Mesendoderm (in vitro differentiated cells): ENCODE data around the gene ZSCAN20.

ENCODE experiments used
- DNase-seq: peaks from one replicate; pipeline ENCODE4 v3.0.0; 2013
- H2AK5ac ChIP-seq: 2 replicates; pipeline ENCODE4 v1.6.1; 2013; ENCODE audit warnings: low read length, inconsistent platforms
- H2BK120ac ChIP-seq: 2 replicates; pipeline ENCODE4 v1.6.1; 2013; ENCODE audit warnings: low read depth, mild to moderate bottlenecking, low read length, moderate library complexity, mixed read lengths
- H2BK15ac ChIP-seq: replicated peaks from 2 replicates; pipeline ENCODE4 v1.6.1; 2013; ENCODE audit warnings: low read depth, mild to moderate bottlenecking, moderate library complexity
- H2BK5ac ChIP-seq: 2 replicates; pipeline ENCODE4 v1.6.1; 2013; ENCODE audit warnings: low read length, inconsistent platforms
- H3K18ac ChIP-seq: 2 replicates; pipeline ENCODE4 v1.6.1; 2013; ENCODE audit warnings: mild to moderate bottlenecking, low read length, mixed read lengths
- H3K23ac ChIP-seq: one replicate; pipeline ENCODE4 v1.6.1; 2013; ENCODE audit warnings: low read length
- H3K27ac ChIP-seq: 2 replicates; pipeline ENCODE4 v1.5.1; 2013; ENCODE audit warnings: low read depth, mild to moderate bottlenecking, inconsistent platforms, low read length, moderate library complexity
- H3K27me3 ChIP-seq: 2 replicates; pipeline ENCODE4 v1.6.1; 2013; ENCODE audit warnings: low read length, control low read depth, mild to moderate bottlenecking, inconsistent platforms; ENCODE audit not compliant: insufficient read depth, poor library complexity
- H3K36me3 ChIP-seq: 2 replicates; pipeline ENCODE4 v1.6.1; 2013; ENCODE audit warnings: low read length, inconsistent platforms; ENCODE audit not compliant: control insufficient read depth, insufficient read depth
- H3K4ac ChIP-seq: one replicate; pipeline ENCODE4 v1.6.1; 2013; ENCODE audit warnings: low read depth, mild to moderate bottlenecking, low read length, moderate library complexity
- H3K4me1 ChIP-seq: 2 replicates; pipeline ENCODE4 v1.6.1; 2013; ENCODE audit warnings: low read depth, low read length, inconsistent platforms; ENCODE audit not compliant: control insufficient read depth
- H3K4me2 ChIP-seq: 2 replicates; pipeline ENCODE4 v1.6.1; 2013; ENCODE audit warnings: low read length
- H3K4me3 ChIP-seq: 2 replicates; pipeline ENCODE4 v1.5.1; 2013; ENCODE audit warnings: mild to moderate bottlenecking, low read length
- H3K56ac ChIP-seq: one replicate; pipeline ENCODE4 v1.6.1; 2013; ENCODE audit warnings: low read length
- H3K79me1 ChIP-seq: 2 replicates; pipeline ENCODE4 v1.6.1; 2013; ENCODE audit warnings: low read length, inconsistent platforms
- H3K79me2 ChIP-seq: 2 replicates; pipeline ENCODE4 v1.6.1; 2013; ENCODE audit warnings: mild to moderate bottlenecking, low read length; ENCODE audit not compliant: control insufficient read depth, insufficient read depth
- H3K9ac ChIP-seq: 2 replicates; pipeline ENCODE4 v1.6.1; 2013; ENCODE audit warnings: low read length, inconsistent platforms
- H4K5ac ChIP-seq: one replicate; pipeline ENCODE4 v1.6.1; 2013; ENCODE audit warnings: low read length
- H4K8ac ChIP-seq: one replicate; pipeline ENCODE4 v1.6.1; 2013; ENCODE audit warnings: low read depth, mild to moderate bottlenecking, control low read depth, low read length, moderate library complexity
- WGBS: extraction: QIAGEN DNeasy Blood & Tissue Kit; methylation state at CpG from one replicate; pipeline ENCODE4 v1.1.7; 2013; ENCODE audit warnings: low lambda C conversion rate, missing lambda C conversion rate; ENCODE audit not compliant: insufficient coverage; ENCODE audit errors: extremely low coverage; 5-methylcytosine and 5-hydroxymethylcytosine counted together

The ZSCAN20 gene

GRCh38 chr1:33529957-33530356 lies 57.5 kb downstream of the ZSCAN20 start:
- no peaks in the 10 kb centered on the region for H3K27me3 ChIP-seq
- no CpG with 5 or more reads among the region's 1 CpG for WGBS
- no peaks in the 10 kb centered on the region for H3K4me1 ChIP-seq

GRCh38 chr1:33532250-33532649 lies 59.8 kb downstream of the ZSCAN20 start:
- H2BK5ac ChIP-seq = no peak overlapping the region
- H3K27ac ChIP-seq = no peak overlapping the region
- H4K8ac ChIP-seq = no peak overlapping the region
- no peak overlapping the region for H3K9ac ChIP-seq
- H2BK120ac ChIP-seq = no peak overlapping the region
- H2BK15ac ChIP-seq = no peak overlapping the region
- no peaks in the 10 kb centered on the region for H3K36me3 ChIP-seq
- no peak overlapping the region for H3K23ac ChIP-seq
- H3K4ac ChIP-seq = no peak overlapping the region
- H3K4me1 ChIP-seq = no peaks in the 10 kb centered on the region
- H2AK5ac ChIP-seq = no peak overlapping the region
- no peak for DNase-seq
- H3K4me3 ChIP-seq = no peak overlapping the region
- no peaks in the 10 kb centered on the region for H3K79me1 ChIP-seq
- no peaks in the 10 kb centered on the region for H3K27me3 ChIP-seq
- H3K79me2 ChIP-seq = no peaks in the 10 kb centered on the region
- H3K56ac ChIP-seq = no peak overlapping the region
- no CpG with 5 or more reads among the region's 3 CpGs for whole genome bisulfite sequencing
- no peak overlapping the region for H3K4me2 ChIP-seq
- no peak overlapping the region for H4K5ac ChIP-seq
- H3K18ac ChIP-seq = no peak overlapping the region

More at GRCh38 chr1:33529957-33530356, 57.5 kb downstream of the ZSCAN20 start:
- DNase-seq = no peak
- no peak overlapping the region for H3K56ac ChIP-seq
- no peaks in the 10 kb centered on the region for H3K36me3 ChIP-seq
- no peak overlapping the region for H2BK120ac ChIP-seq
- H3K79me1 ChIP-seq = no peaks in the 10 kb centered on the region
- no peak overlapping the region for H3K23ac ChIP-seq
- no peak overlapping the region for H3K27ac ChIP-seq
- no peak overlapping the region for H2BK15ac ChIP-seq
- H4K8ac ChIP-seq = no peak overlapping the region
- H3K9ac ChIP-seq = no peak overlapping the region
- no peak overlapping the region for H2AK5ac ChIP-seq
- H3K4me2 ChIP-seq = no peak overlapping the region
- no peak overlapping the region for H2BK5ac ChIP-seq
- no peak overlapping the region for H4K5ac ChIP-seq
- H3K4me3 ChIP-seq = no peak overlapping the region
- no peak overlapping the region for H3K18ac ChIP-seq
- no peak overlapping the region for H3K4ac ChIP-seq
- no peaks in the 10 kb centered on the region for H3K79me2 ChIP-seq

- no peak overlapping the region for H3K18ac ChIP-seq
These were observed 60.5 kb downstream of the ZSCAN20 start for GRCh38 chr1:33532936-33533335.

GRCh38 chr1:33535334-33535733 lies 62.9 kb downstream of the ZSCAN20 start:
- H2BK5ac ChIP-seq = no peak overlapping the region
- H4K5ac ChIP-seq = no peak overlapping the region
- no peaks in the 10 kb centered on the region for H3K79me1 ChIP-seq
- H3K23ac ChIP-seq = no peak overlapping the region
- no peak overlapping the region for H2BK15ac ChIP-seq
- H3K4me3 ChIP-seq = no peak overlapping the region
- no peak overlapping the region for H3K27ac ChIP-seq
- H3K27me3 ChIP-seq = no peaks in the 10 kb centered on the region
- H3K18ac ChIP-seq = no peak overlapping the region
- no peak overlapping the region for H3K56ac ChIP-seq
- WGBS = no CpG with 5 or more reads among the region's 2 CpGs
- no peak overlapping the region for H3K4ac ChIP-seq
- H2BK120ac ChIP-seq = no peak overlapping the region
- H3K9ac ChIP-seq = no peak overlapping the region
- H3K79me2 ChIP-seq = no peaks in the 10 kb centered on the region
- no peak overlapping the region for H3K4me2 ChIP-seq
- no peaks in the 10 kb centered on the region for H3K4me1 ChIP-seq
- no peak overlapping the region for H4K8ac ChIP-seq
- H3K36me3 ChIP-seq = no peaks in the 10 kb centered on the region
- H2AK5ac ChIP-seq = no peak overlapping the region
- DNase-seq = no peak

More at GRCh38 chr1:33532936-33533335, 60.5 kb downstream of the ZSCAN20 start:
- Histone ChIP-seq H3K4me2 (no peak overlapping the region), H3K27ac (no peak overlapping the region), H3K23ac (no peak overlapping the region), H2AK5ac (no peak overlapping the region), H3K79me1 (no peaks in the 10 kb centered on the region), H3K27me3 (no peaks in the 10 kb centered on the region), H3K79me2 (no peaks in the 10 kb centered on the region), H2BK120ac (no peak overlapping the region), H3K9ac (no peak overlapping the region), H3K56ac (no peak overlapping the region), H3K4me1 (no peaks in the 10 kb centered on the region), H4K5ac (no peak overlapping the region), H3K36me3 (no peaks in the 10 kb centered on the region), H3K4me3 (no peak overlapping the region), H4K8ac (no peak overlapping the region), H3K4ac (no peak overlapping the region), H2BK15ac (no peak overlapping the region), H2BK5ac (no peak overlapping the region)
- no peak for DNase-seq
- no CpG with 5 or more reads among the region's 13 CpGs for WGBS

- Histone ChIP-seq H3K79me2 (no peaks in the 10 kb centered on the region), H3K4me2 (no peak overlapping the region), H2BK15ac (no peak overlapping the region), H3K36me3 (peaks cover 3% of the 10 kb centered on the region), H3K4me3 (no peak overlapping the region), H3K79me1 (no peaks in the 10 kb centered on the region), H2BK5ac (no peak overlapping the region), H3K4ac (no peak overlapping the region), H4K8ac (no peak overlapping the region), H3K18ac (no peak overlapping the region), H3K27me3 (no peaks in the 10 kb centered on the region), H4K5ac (no peak overlapping the region), H3K27ac (no peak overlapping the region), H3K56ac (no peak overlapping the region), H3K23ac (no peak overlapping the region), H3K4me1 (no peaks in the 10 kb centered on the region), H2AK5ac (no peak overlapping the region), H2BK120ac (no peak overlapping the region), H3K9ac (no peak overlapping the region)
- no peak for DNase-seq
- no CpG with 5 or more reads among the region's 5 CpGs for WGBS
These were observed 65.4 kb downstream of the ZSCAN20 start for GRCh38 chr1:33537885-33538284.

GRCh38 chr1:33541966-33542365 lies 69.5 kb downstream of the ZSCAN20 start:
- H2AK5ac ChIP-seq = no peak overlapping the region
- H3K4ac ChIP-seq = no peak overlapping the region
- H3K27me3 ChIP-seq = no peaks in the 10 kb centered on the region
- H3K9ac ChIP-seq = no peak overlapping the region
- H4K8ac ChIP-seq = no peak overlapping the region
- H3K79me1 ChIP-seq = no peaks in the 10 kb centered on the region
- H3K27ac ChIP-seq = no peak overlapping the region
- no peak overlapping the region for H2BK120ac ChIP-seq
- DNase-seq = no peak
- no peak overlapping the region for H3K4me3 ChIP-seq
- no peak overlapping the region for H3K23ac ChIP-seq
- H3K79me2 ChIP-seq = no peaks in the 10 kb centered on the region
- H3K56ac ChIP-seq = no peak overlapping the region
- H3K4me2 ChIP-seq = no peak overlapping the region
- H4K5ac ChIP-seq = no peak overlapping the region
- whole genome bisulfite sequencing = no CpG with 5 or more reads among the region's 6 CpGs
- no peak overlapping the region for H2BK5ac ChIP-seq
- no peak overlapping the region for H2BK15ac ChIP-seq
- no peak overlapping the region for H3K18ac ChIP-seq
- peaks cover 3% of the 10 kb centered on the region for H3K36me3 ChIP-seq
- H3K4me1 ChIP-seq = no peaks in the 10 kb centered on the region
